Measurements from ENCODE around the gene NOL12.

DNA sequence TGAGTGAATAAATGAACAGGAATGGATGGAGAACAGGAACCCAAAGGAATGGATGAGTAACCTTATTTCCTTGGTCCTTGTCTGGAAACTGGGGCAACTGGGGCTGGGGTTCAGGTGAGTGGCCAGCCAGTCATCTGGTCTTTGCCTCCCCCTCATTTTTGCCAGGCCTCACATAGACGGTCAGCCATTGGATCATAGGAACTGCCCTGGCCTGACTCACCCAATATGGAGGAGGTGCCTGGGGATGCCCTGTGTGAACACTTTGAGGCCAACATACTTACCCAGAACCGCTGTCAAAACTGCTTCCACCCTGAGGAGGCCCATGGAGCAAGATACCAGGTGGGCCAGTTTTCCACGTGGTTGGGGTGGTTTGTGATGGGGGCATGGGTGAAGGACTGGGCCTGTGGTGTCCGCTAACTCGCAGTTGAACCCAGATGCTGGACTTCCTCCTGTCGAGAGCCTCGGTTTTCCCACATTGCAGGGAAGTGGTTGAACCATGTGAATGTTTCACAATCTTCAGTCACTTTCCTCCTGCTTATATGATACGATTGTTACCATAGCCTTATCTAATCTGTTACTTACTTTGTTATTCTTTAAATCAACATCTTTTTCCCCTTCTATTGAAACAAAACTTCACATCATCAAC is 15.1 kb downstream of the NOL12 start:
- TF ChIP-seq, protein P1, sequence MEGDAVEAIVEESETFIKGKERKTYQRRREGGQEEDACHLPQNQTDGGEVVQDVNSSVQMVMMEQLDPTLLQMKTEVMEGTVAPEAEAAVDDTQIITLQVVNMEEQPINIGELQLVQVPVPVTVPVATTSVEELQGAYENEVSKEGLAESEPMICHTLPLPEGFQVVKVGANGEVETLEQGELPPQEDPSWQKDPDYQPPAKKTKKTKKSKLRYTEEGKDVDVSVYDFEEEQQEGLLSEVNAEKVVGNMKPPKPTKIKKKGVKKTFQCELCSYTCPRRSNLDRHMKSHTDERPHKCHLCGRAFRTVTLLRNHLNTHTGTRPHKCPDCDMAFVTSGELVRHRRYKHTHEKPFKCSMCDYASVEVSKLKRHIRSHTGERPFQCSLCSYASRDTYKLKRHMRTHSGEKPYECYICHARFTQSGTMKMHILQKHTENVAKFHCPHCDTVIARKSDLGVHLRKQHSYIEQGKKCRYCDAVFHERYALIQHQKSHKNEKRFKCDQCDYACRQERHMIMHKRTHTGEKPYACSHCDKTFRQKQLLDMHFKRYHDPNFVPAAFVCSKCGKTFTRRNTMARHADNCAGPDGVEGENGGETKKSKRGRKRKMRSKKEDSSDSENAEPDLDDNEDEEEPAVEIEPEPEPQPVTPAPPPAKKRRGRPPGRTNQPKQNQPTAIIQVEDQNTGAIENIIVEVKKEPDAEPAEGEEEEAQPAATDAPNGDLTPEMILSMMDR (IDR thresholded peaks at IDR 0.05 in 8 of 11, conservative IDR thresholded peaks at IDR 0.05 in 3 of 11) = no peak
- TF ChIP-seq POLR2AphosphoS5 (IDR thresholded peaks at IDR 0.05) = no peak

Data from spleen (tissue), 7 donors.